NCI-H345 treated with DMSO at 0.1 percent for 48 hours (cell line): ENCODE measurements around the gene CAVIN2.
A peak's percentile ranks its signal among the peaks of the same experiment; 100 is the strongest.

Source experiments
- DNase-seq: peaks from one replicate; lab custom pipeline; 2025; ENCODE audit not compliant: unreplicated experiment; lab: John Stamatoyannopoulos, UW

The CAVIN2 gene

DNA sequence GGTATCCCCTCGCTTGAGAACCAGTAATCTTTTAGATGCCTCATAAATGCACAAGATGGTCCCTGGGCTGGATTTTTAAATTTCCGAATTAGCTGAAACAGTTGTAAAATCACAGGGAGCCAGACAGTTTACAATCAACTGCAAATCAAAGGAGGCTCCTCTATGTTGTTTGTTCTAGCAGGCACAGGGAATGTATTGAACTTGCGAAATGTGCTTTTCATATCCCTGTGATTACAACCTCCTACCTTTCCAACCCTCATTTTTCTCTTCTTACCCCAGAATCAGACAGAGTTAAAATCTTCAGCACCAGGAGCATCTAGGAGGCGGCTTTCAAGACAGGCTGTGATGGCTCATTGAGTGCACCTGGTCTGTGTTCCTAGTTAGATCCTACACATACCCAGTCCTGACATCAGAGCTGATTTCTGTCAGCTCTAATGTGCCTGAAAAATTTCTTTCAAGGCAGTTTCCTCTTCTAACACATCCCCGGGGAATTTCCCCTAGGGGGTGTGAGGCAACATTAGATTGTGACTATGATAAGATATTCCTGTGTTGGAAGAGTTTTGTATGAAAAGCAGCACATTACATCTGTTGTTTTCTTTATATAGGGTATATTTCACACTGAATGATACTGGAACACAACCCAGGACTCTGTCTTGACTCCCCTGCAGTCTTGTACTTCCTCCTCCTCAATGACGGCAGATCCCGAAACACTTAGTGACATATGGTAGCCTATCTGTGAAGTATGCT, 17.9 kb upstream of the CAVIN2 start:
- no peak for DNase-seq

DNA sequence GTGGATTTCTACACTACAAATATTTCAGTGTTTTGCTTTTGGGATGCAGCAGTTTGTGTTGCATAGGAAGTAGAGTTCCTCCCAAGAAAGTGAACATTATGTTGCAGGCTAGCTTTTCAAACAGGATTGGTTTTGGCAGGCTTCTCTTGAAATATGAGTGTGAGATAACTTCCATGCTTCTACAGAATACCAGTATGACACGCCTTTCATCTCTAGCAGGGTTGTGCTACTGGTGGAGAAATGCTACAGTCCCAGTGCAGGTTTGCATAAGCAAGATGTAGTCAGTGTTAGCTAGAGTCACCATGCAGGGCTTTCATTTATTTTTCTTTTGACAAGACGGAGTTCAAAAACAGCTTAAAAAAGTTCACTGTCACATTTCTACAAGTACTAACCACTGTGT, 17.1 kb upstream of the CAVIN2 start:
- no peak for DNase-seq

DNA sequence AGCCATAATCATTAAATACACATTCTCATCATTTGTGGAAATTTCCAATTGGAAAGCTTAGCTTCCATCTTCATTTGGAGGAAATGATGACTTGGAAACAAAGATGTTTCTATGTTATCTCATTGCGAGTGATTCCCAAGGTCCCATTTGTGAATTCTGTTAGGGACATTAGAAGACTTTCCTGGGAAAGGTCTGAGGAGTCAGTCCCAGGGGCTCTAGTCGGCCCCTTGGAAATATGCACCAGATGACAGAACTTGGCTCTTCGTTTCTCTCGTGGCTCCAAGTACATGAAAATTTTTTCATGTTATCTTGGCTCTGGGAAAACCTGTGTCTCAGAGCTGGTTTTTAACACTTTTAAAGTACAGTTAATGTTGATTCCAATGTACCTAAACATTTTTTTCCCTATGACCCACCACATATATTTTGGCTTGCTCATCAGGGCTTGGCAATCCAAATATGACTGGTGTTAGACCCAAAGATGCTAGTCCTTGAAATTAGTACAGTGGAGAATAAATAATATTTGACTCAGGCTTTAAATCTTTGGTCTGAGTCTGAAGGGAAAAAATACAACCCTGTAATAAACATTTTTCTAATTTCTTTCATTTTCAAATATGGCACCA, 15.4 kb upstream of the CAVIN2 start:
- no peak for DNase-seq

DNA sequence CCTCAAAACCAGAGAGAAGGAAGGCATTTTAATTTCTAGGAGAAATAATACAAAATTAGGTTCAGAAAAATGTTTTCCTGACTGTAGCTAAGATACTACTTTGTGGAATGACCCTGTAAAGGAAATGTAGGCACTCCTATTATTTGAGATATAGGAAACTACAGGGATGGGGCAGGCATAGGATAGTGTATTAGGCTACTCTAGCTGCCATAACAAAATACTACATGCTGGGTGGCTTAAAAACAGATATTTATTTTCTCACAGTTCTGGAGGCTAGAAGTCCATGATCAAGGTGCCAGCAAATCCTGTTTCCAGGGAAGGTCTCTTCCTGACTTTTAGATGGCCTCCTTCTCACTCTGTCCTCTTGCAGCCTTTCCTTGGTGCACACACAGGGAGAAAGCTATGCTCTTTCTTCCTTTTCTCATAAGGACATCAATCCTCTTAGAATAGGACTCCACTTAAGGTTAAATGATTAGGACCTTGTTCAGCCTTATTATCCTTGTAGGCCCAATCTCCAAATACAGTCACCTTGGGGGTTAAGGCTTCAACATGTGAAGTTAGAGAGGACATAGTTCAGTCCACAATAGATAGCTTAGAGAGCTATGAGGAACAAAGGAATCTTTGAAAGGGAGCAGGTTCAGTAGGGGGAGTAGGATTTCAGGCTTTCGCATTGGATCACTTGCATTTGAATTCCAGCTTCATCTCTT, 14.0 kb upstream of the CAVIN2 start:
- DNase-seq, result no peak

DNA sequence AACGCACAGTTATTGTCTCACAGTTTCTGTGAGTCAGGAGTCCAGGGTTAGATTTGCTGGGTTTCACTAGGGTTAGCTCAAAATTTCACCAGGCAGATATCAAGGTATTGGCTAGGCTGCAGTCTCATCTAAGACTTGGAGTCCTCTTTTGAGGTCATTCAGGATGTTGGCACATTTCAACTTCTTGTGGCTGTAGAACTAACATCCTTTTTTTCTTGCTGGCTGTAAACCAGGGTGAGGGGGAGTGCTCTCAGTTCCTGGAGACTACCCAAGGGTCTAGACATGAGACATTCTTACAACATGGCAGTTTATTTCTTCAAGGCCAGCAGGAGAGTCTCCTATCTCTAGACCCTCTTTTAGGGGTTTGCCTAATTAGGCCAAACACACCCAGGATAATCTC, 12.8 kb upstream of the CAVIN2 start:
- DNase-seq, result no peak

DNA sequence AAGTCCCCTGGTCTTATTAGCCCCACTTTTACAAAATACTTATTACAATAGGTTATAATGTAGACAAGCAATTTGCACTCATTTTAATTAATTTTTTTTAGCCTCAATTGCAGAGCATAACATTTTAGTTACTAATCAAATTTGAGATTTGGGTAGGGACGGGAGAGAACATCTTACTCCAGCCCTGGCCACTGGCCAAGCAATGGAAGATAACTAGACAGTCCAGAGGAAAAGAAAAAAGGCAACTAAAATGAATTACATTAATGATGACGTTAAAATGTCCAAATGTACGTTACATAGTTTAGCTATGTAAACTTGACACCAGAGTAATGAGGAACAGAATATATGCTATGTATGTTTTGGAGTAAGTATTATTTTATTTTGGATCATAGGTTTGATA, 11.0 kb upstream of the CAVIN2 start:
- no peak for DNase-seq

DNA sequence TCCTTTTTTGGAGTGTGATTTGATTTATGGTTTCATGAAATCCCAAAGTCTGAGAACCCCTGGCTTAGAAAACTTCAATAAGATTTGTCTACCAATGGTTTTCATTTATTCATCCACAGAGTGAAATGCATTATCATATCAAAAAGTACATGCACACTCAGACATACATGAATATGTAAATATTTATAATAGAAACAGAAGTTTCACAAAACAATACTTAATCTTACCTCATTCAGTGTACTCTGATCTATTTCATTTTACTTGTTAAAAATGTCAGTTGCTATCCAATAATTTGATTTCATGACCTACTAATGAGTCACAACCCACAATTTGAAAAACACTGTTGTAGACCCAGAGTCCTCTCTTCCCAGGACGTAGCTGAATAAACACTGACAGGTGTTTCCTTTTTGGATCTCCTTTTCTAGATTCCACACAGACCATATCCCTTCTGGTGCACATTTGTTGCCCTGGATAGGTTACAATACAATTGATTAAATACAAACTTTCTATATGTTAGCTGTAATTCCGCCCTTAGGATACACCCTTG, 10.4 kb upstream of the CAVIN2 start:
- DNase-seq, result no peak

DNA sequence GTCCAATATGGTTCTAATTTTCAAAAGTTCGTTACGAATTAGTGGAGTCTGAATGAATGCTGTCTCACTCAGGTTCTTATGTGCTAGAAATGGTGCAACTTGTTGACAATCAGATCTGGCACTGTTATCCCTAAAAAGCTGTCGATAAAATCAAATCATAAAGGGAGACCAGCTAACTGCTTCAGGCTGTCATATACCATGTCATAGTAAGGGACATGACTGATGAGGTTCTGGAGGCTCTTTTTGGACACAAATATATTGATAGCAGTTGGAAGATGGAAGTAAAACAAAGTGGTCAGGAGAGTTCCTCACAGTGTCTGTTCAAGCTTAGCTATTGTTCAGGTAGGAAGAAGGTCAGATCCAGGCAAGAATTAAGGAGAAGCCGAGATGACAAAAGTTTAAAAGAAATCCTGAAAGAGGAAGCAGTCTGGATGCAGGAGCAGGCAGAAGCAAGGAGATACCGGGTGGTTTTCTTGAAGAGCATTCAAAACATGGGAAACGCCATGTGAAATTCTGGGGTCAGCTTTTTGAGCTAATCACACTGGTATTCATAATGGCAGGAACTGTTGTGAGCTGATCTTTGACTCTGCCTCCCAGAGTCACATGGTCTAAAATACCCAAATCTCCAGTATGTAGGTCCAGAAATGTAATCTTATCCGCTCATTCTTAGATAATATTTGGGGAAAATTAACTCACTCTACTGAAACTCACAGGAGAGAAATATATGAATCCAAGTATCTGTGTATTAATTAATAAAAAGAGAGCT, 9.4 kb upstream of the CAVIN2 start:
- DNase-seq, result no peak

DNA sequence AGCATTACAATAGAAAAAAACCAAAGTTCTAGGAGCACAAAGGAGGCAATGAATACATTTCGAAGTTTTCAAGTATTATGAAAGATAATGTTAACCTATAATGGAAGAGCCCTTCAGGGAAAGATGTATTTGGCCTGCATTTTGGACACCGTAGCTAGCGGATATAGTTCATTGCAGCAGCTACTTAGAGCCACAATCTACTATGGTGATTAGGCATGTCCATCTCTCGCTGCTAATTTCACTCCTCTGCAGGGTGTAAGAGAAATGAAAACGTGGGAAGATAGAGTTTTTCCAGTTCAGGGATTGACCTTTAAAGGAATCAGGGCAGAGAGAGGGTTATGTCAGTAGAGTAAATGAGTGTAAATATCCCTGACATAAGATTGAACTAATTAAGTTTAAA, 8.5 kb upstream of the CAVIN2 start:
- DNase-seq, result no peak

DNA sequence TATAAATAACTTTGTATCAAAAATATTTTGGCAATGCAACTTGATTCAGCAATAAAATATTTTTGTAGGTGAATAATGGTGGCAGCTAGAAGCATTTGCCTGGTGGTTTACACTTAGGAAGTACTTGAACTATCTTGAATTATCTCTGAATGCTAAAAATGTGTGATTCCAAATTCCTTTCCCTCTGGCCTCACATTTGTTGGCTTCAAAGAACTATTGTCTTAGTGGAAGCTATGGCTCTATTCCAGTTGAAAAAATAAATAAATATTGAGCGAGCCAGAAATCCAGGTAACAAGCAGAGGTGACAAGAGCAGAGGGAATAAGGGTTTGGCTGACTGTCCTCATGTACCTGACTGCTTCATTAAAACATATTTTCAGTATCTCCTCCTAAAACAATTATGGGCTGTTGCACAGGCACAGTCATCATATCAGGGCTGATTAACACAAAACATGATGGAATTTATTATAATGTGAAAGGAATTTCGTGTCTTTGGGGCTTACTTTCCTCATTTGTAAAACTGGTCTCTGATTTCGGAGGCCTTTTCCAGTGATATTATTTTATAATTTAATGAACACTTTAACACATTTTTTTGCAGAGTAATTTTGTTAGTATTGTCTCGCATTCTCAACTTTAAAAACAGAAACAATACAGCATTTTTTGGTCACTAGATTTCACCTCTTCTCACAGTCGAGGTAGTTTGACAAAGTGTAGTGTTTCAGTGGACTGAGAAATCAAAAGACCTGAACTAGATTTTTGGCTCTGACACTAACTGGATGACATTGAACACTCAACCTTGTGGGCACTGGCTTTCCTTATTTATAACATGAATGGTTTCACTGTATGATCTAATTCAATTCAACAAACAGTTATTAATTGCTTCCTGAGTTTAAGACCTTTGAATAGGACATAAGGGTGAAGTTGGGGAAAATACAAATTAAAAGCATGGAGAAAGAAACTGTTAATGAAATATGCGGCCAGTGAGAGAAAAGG, 7.8 kb upstream of the CAVIN2 start:
- DNase-seq, result no peak

DNA sequence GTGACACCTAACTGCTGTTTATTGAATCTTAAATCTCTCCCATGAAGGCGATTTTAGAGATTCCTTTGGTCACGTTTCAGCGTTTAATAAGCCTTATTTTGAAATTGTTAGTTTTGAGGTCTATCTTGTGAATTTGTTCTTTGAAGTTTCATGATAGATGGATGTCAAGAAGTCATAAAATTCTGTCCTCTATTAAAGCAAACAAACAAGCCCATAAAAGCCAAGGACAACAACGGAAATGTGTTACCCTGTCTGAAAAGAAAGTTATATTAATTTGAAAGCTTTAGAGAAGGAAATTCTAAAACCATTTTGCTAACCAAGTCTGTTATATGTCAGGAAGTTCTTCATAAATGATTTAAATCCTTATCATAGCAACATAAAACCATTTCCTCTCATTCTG, 7.0 kb upstream of the CAVIN2 start:
- no peak for DNase-seq

DNA sequence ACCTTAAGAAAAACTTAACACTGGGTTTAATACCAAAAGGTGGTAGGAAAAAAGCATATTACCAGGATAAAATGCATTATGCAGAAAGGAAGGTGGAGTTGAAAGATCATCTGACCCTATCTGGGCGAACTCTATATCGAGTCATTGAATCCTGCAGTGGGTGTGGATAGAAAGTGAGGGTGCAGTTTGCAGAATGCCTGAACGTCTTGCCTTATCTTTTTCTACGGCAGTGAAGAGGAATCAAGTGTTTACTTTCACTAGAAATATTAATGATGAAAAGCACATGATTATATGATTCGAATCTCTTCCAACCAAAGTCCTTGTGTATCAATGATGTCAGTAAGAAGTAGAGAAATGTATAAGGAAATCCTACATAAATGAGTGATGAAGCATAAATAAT, 4.3 kb upstream of the CAVIN2 start:
- DNase-seq, result no peak

DNA sequence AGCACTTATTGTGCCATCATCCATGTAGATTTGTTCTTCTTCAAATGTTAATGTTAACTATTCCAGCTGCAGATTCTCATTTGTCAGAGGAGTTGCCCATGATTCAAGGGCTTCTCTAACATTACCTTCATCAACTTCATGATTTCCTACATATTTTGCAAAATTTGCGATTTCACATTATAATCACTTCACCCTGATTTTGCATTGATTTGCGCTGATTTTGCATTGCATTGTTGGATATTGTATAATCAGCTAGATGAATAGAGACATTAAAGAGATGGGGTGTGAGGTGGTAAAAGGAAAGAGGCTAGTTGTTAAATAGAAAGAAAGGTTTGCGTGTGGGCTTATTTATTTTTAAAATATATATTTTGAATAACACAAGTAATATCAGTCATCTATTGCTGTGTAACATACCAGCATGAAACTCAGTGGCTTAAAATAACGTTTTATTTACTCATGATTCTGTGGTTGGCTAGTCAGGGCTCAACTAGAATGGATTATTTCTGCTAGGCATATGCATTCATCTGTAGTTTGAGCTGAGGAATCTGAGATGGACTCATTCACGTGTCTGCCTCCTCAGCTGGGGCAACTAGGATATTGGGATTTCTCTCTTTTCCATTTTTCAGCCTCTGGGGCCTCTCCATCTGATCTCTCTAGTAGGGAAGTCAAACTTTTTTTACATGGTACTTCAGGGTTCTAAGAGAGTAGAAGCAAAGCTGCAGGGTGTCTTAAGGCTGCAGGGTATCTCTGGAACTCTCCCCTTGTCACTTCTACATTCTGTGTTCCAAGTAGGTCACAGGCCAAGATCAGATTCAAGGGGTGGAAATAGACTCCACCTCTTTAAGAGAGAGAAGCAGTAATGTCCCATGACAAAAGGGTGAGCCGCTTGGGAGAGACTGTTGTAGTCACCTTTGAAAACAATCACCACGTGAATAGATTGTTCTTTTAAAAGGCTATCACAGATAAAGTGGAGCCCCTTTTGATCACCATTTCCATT, 2.2 kb upstream of the CAVIN2 start:
- no peak for DNase-seq

DNA sequence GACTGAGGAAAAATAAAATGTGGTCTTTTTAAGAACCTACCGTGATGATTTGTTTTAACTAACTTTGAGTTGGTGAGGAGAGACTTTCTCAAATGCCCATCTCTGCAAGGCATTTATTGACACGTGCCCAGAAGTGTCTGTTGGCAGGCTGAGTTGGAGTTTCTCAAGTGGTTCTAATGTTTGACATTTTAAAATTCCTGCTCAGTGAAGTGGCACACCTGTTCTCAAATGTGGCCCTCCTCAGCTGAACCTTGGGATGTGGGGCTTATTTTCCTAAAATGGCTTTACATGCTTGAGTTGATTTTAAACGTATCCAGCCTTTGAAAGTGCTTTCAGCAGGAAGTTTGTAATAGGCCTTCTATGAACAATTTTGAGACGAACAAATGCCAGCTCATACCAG, 876 bp upstream of the CAVIN2 start:
- DNase-seq, result peak; percentile 48

DNA sequence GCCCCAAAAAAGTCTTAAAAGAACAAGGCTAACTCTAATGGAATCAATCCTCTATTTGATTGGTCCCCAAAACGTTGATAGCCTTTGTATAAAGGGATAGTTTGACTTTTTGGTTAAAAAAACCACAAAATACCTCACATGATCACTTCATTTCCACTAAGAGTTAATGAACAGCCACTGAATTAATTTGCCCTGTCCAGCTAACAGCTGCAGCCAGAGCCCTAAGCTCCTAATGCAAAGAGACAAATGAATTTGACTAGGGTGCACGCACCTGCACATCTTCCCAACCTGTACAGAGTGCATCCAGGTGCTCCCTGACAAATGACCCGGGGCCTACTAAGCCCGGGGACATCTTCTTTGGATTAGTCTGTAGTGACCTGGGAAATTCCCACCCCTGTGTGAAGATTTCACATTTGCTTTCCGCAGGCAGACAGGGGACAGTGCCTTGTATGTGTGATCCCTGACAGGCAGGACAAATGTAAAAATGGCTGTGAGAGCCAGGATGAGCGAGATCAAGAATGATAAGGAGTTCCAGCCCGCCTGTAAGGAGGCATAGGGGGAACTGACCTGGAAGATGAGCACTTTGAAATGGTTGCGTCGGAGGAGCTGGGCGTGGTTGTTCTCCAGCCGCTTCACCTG, 893 bp downstream of the CAVIN2 start:
- DNase-seq, result no peak

DNA sequence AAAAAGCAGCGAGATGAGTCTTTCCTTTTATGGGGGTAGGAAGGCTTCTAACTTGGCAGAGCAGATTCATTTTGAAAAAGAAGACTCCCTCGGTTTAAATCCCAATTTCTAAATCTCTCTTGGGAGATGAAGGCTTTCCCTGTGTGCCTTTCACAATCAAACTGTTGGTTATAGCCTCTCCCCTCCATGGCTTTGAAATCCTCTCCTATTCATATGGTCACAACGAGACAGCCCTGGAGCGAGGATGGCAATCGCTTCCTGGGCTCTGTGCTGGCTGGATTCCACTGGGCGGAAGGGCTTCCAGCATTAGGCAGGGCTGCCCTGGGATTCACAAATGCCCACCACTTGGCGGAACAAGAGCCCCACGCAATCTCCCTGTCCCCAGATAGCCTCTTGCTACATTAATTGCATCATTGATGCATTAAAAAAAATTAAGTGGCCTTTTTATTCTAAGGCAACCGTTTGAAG, 1.6 kb downstream of the CAVIN2 start:
- no peak for DNase-seq

DNA sequence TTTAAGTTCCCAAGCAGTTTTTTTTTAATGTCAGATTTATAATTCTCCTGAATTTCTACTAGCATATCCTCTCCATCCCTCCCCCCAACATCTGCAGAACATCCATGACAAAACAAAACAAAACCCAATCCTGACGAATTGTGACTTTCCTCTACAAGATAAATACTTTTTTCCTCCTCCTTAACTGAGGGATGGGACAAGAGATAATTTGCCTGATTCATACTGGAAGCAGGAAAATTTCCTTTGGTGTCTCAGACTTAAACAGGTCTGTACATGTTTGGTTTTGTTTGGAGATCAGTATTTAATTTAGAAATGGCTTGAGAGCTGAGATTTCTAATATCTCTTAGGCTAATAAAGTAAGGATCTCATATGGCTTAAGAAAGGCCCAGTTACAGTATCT, 2.2 kb downstream of the CAVIN2 start:
- DNase-seq, result no peak

DNA sequence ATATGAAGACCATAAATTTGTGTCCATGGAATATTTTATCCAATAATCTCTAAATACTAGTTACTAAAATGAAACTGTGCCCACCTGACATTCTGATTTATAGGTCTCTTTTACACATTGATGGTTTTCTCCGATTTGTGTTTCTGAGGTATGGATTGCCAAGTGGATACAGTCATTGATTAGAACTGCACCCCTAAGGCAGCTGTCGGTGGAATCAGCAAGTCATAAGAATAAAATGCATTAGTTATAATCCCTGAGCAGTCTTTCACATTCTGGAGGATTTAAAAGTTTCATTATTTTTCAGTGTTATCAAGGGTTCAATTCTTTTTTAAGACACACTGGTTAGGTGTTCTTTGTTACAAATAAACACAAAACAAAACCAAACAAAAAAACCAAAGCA, 6.0 kb downstream of the CAVIN2 start:
- no peak for DNase-seq
